K562 (cell line): ENCODE measurements around the gene CAPS. TPM values are rescaled to one million over a fixed set of nuclear protein-coding genes. Genes with fewer than 3 reads are reported as not detected.
A peak's percentile ranks its signal among the peaks of the same experiment; 100 is the strongest.

Source experiments
- KDM1A ChIP-seq, 2 experiments: fragments of 450-650 bp; IDR thresholded peaks; 2 replicates each; pipeline ENCODE4 v1.6.1; 2016; ENCODE audit warnings: mild to moderate bottlenecking in 2 of 2
- MXD1 ChIP-seq: fragments of 250-450 bp; sonication (Bioruptor Pico); IDR thresholded peaks from 2 replicates; pipeline ENCODE4 v1.8.0; 2021; ENCODE audit warnings: borderline replicate concordance, mild to moderate bottlenecking, moderate library complexity; ENCODE audit not compliant: poor library complexity, severe bottlenecking
- PCBP2 ChIP-seq: fragments of 200-400 bp; formaldehyde crosslinking; IDR thresholded peaks from 2 replicates; pipeline ENCODE4 v1.6.1; 2018; ENCODE audit warnings: low read length, low read depth, mild to moderate bottlenecking, moderate library complexity; ENCODE audit not compliant: poor library complexity, severe bottlenecking
- PURB ChIP-seq: sonication (generic); formaldehyde crosslinking; IDR thresholded peaks from 2 replicates; pipeline ENCODE4 v1.9.0; 2021; ENCODE audit warnings: low read depth, mild to moderate bottlenecking, missing genetic modification reagents
- SNIP1 ChIP-seq: fragments of 450-650 bp; IDR thresholded peaks from 2 replicates; pipeline ENCODE4 v1.7.1; 2017; ENCODE audit warnings: low read depth, mild to moderate bottlenecking
- SRSF9 ChIP-seq: fragments of 200-400 bp; formaldehyde crosslinking; IDR thresholded peaks from 2 replicates; pipeline ENCODE4 v1.6.1; 2017; ENCODE audit warnings: low read depth, low read length, borderline replicate concordance
- ZBTB11 ChIP-seq, 3 experiments: fragments of 200-800 bp in 1 of 3; fragments of 250-450 bp in 1 of 3; fragments of 450-650 bp in 1 of 3; sonication (Bioruptor Pico) in 1 of 3; sonication (Bioruptor generic) in 1 of 3; formaldehyde crosslinking in 1 of 3; IDR thresholded peaks; 2 replicates each; pipeline versions ENCODE4 v1.6.1 to v1.8.0; 2016 to 2022; ENCODE audit warnings: mild to moderate bottlenecking in 2 of 3, missing genetic modification characterization in 2 of 3, missing compliant biosample characterization in 1 of 3, moderate library complexity in 1 of 3
- ZNF165 ChIP-seq: fragments of 250-450 bp; sonication (Bioruptor Pico); IDR thresholded peaks from 2 replicates; pipeline ENCODE4 v1.4.0; 2020; ENCODE audit warnings: borderline replicate concordance
- ZNF184 ChIP-seq: sonication (generic); formaldehyde crosslinking; IDR thresholded peaks from 2 replicates; pipeline ENCODE4 v1.5.0; 2020; ENCODE audit warnings: missing genetic modification reagents
- ZNF274 ChIP-seq: IDR thresholded peaks from 2 replicates; pipeline ENCODE4 v1.6.1; 2011; ENCODE audit warnings: low read depth, mild to moderate bottlenecking, low read length, moderate library complexity, borderline replicate concordance
- ZNF639 ChIP-seq, 2 experiments: fragments of 200-800 bp in 1 of 2; sonication (Bioruptor generic) in 1 of 2; sonication (generic) in 1 of 2; formaldehyde crosslinking in 1 of 2; IDR thresholded peaks in 1 of 2; conservative IDR thresholded peaks in 1 of 2; 2 replicates each; pipeline versions ENCODE4 v1.5.0 to v1.6.1; 2016 to 2020; ENCODE audit warnings: missing compliant biosample characterization in 1 of 2, missing genetic modification characterization in 1 of 2, missing genetic modification reagents in 1 of 2
- ZNF77 ChIP-seq: fragments of 250-450 bp; sonication (Bioruptor Pico); IDR thresholded peaks from 2 replicates; pipeline ENCODE4 v1.5.0; 2020
- polyA plus RNA-seq, 8 experiments: library from polyadenylated mRNA; depleted of rRNA in 4 of 8; stranded (reverse) in 5 of 8; unstranded in 3 of 8; fragments of >200 nt; fragmentation: Nextera tagmentation in 2 of 8; fragmentation: Illumina TruSeq in 1 of 8; extraction: Ambion mirVana in 2 of 8; extraction: Trizol in 1 of 8; gene quantifications; 2 replicates each; pipeline versions ENCODE4 v1.2.1 to v1.2.3, GENCODE V29; 2011 to 2014; ENCODE audit warnings: inconsistent platforms in 1 of 8, missing spikeins in 1 of 8
- total RNA-seq, 7 experiments: library from RNA; depleted of rRNA in 6 of 7; stranded (reverse); fragments of >200 nt in 6 of 7; fragmentation: Illumina TruSeq in 2 of 7; extraction: Trizol in 2 of 7; gene quantifications; 2 replicates each; pipeline versions ENCODE4 v1.2.1 to v1.2.3, GENCODE V29; 2011 to 2021; ENCODE audit warnings: low replicate concordance in 1 of 7
- TF ChIP-seq, protein P1 (sequence below): fragments of 250-450 bp; sonication (Bioruptor Pico); IDR thresholded peaks from 2 replicates; pipeline ENCODE4 v1.4.0; 2020; ENCODE audit warnings: mild to moderate bottlenecking, moderate library complexity
- TF ChIP-seq, protein P2 (sequence below): sonication (generic); formaldehyde crosslinking; IDR thresholded peaks from 2 replicates; pipeline ENCODE4 v1.8.0; 2022; ENCODE audit warnings: mild to moderate bottlenecking, missing genetic modification reagents

Gene CAPS
- total and polyA plus RNA-seq, 9 of the 15 experiments (the other 6 are each of a cell fraction or from before 2014, with no cell fraction given), result 0.15 to 4.0 (median 0.91) TPM

- TF ChIP-seq, protein P1, sequence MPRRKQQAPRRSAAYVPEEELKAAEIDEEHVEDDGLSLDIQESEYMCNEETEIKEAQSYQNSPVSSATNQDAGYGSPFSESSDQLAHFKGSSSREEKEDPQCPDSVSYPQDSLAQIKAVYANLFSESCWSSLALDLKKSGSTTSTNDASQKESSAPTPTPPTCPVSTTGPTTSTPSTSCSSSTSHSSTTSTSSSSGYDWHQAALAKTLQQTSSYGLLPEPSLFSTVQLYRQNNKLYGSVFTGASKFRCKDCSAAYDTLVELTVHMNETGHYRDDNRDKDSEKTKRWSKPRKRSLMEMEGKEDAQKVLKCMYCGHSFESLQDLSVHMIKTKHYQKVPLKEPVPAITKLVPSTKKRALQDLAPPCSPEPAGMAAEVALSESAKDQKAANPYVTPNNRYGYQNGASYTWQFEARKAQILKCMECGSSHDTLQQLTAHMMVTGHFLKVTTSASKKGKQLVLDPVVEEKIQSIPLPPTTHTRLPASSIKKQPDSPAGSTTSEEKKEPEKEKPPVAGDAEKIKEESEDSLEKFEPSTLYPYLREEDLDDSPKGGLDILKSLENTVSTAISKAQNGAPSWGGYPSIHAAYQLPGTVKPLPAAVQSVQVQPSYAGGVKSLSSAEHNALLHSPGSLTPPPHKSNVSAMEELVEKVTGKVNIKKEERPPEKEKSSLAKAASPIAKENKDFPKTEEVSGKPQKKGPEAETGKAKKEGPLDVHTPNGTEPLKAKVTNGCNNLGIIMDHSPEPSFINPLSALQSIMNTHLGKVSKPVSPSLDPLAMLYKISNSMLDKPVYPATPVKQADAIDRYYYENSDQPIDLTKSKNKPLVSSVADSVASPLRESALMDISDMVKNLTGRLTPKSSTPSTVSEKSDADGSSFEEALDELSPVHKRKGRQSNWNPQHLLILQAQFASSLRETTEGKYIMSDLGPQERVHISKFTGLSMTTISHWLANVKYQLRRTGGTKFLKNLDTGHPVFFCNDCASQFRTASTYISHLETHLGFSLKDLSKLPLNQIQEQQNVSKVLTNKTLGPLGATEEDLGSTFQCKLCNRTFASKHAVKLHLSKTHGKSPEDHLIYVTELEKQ (CRISPR knock-in tag), result no peak
- no peak for TF ChIP-seq ZNF77 (CRISPR knock-in tag)
- TF ChIP-seq ZNF274, result no peak
- TF ChIP-seq MXD1 (CRISPR knock-in tag), result peak; percentile 86
- no peak for TF ChIP-seq SNIP1
- no peak for TF ChIP-seq PCBP2
- no peak for TF ChIP-seq ZNF165 (CRISPR knock-in tag)
- TF ChIP-seq PURB (CRISPR knock-in tag), result no peak
- TF ChIP-seq ZNF639 (CRISPR knock-in tag; conservative IDR thresholded peaks at IDR 0.05 in 1 of 2, IDR thresholded peaks at IDR 0.05 in 1 of 2), result peak in 1 of 2 experiments; percentile 85; a peak in 2 of 4 replicates
- TF ChIP-seq ZBTB11 (CRISPR knock-in tag; IDR thresholded peaks at IDR 0.05), result peak in 1 of 3 experiments; percentile 29; a peak in 1 of 6 replicates
- no peak for TF ChIP-seq KDM1A (IDR thresholded peaks at IDR 0.05)
- no peak for TF ChIP-seq SRSF9
- no peak for TF ChIP-seq ZNF184 (CRISPR knock-in tag)
- TF ChIP-seq, protein P2, sequence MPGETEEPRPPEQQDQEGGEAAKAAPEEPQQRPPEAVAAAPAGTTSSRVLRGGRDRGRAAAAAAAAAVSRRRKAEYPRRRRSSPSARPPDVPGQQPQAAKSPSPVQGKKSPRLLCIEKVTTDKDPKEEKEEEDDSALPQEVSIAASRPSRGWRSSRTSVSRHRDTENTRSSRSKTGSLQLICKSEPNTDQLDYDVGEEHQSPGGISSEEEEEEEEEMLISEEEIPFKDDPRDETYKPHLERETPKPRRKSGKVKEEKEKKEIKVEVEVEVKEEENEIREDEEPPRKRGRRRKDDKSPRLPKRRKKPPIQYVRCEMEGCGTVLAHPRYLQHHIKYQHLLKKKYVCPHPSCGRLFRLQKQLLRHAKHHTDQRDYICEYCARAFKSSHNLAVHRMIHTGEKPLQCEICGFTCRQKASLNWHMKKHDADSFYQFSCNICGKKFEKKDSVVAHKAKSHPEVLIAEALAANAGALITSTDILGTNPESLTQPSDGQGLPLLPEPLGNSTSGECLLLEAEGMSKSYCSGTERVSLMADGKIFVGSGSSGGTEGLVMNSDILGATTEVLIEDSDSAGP (CRISPR knock-in tag), result peak; percentile 30; the same call in 1 of the 2 replicates
These were observed 10.3 kb upstream of the CAPS start, which contains the start of gene NDUFA11 (continued) for GRCh38 chr19:5903624-5904351.
